Measurements from ENCODE around the gene ANLN. TPM values are rescaled to one million over a fixed set of nuclear protein-coding genes. Genes with fewer than 3 reads are reported as not detected.

Gene ANLN
- total and polyA plus RNA-seq, 3 donors from 2014 or later, result 17.3 to 35.5 (median 17.6) TPM

DNA sequence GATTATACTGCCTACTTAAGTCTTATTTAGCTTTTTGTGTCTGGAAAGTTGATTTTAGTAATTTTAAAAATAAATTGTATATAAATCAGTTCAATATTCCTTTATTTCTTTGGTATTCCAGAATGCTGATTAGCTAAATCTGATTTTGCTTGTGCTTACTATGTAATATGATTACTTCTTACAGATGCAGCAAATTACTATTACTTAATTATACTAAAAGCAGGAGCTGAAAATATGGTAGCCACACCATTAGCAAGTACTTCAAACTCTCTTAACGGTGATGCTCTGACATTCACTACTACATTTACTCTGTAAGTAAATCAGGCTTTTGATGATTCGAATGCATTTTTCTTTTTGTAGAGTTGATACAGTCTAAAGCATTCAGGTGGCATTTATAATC is 34.0 kb downstream of the ANLN start:
- Histone ChIP-seq H3K4me1 (no peaks in the 10 kb centered on the region), H3K4me3 (no peak overlapping the region), H3K9me3 (no peaks in the 10 kb centered on the region), H3K27me3 (no peaks in the 10 kb centered on the region), H3K36me3 (ENCODE audit: low read depth, missing control alignments) (no peaks in the 10 kb centered on the region), H3K27ac (no peak overlapping the region)
- no peak for TF ChIP-seq POLR2A (IDR thresholded peaks at IDR 0.05)
- TF ChIP-seq, protein P1, sequence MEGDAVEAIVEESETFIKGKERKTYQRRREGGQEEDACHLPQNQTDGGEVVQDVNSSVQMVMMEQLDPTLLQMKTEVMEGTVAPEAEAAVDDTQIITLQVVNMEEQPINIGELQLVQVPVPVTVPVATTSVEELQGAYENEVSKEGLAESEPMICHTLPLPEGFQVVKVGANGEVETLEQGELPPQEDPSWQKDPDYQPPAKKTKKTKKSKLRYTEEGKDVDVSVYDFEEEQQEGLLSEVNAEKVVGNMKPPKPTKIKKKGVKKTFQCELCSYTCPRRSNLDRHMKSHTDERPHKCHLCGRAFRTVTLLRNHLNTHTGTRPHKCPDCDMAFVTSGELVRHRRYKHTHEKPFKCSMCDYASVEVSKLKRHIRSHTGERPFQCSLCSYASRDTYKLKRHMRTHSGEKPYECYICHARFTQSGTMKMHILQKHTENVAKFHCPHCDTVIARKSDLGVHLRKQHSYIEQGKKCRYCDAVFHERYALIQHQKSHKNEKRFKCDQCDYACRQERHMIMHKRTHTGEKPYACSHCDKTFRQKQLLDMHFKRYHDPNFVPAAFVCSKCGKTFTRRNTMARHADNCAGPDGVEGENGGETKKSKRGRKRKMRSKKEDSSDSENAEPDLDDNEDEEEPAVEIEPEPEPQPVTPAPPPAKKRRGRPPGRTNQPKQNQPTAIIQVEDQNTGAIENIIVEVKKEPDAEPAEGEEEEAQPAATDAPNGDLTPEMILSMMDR (IDR thresholded peaks at IDR 0.05), result no peak
- intact Hi-C loops (cut with DNase I; ENCODE audit: low total_unique reads), result no loop called here
- DNase-seq, result no peak
- WGBS, 2 donors, result 97 to 100% methylated on average over 2 of the region's 2 CpGs

DNA sequence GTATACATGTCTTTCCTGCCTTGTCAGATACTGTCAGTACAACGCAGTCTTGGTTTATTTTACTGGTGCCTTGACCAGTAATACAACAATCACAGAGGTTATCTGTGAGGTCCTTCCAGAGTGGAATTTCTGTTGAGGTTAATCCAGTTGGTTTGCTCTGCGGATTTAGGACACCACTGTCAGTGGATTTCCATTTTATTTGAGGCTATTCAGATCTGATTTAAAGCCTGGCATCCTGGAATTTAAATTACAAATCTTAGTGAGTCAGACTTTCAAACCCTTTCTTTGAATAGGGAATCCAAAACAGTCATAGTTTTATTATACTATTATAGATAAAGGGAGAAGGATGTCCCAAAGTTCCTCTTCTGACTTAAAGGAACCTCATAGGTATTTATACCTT is 40.5 kb downstream of the ANLN start:
- no peak overlapping the region for H3K4me3 ChIP-seq
- no peak for TF ChIP-seq POLR2A (IDR thresholded peaks at IDR 0.05)
- TF ChIP-seq, protein P1 (IDR thresholded peaks at IDR 0.05), result no peak
- intact Hi-C loops (cut with DNase I; ENCODE audit: low total_unique reads), result no loop called here
- no peaks in the 10 kb centered on the region for H3K27me3 ChIP-seq
- no peaks in the 10 kb centered on the region for H3K36me3 ChIP-seq (ENCODE audit: low read depth, missing control alignments)
- no peak overlapping the region for H3K27ac ChIP-seq
- 83 to 85% methylated on average over 2 of the region's 2 CpGs for WGBS, 2 donors
- no peak for DNase-seq
- H3K9me3 ChIP-seq, result no peaks in the 10 kb centered on the region
- H3K4me1 ChIP-seq, result no peaks in the 10 kb centered on the region

DNA sequence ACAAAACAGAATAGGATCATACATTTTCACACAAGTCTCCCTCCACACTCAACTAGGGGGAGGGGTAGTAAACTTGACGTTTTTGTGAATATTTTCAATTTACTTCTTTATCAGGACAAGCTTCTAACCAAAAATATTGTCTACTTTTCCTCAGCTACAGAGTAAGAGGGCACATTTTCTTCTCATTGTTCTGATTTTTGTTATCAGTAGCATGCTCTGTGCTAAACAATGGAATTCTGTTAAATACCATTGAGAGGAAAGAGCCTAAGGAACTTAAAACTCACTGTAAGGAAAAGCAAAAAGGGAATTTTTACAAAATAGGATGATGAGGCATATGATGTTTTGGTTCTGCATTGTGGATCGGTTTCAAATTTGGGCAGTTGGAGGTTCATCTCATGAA is 41.2 kb downstream of the ANLN start:
- no peak for DNase-seq
- Histone ChIP-seq H3K36me3 (ENCODE audit: low read depth, missing control alignments) (no peaks in the 10 kb centered on the region), H3K9me3 (no peaks in the 10 kb centered on the region), H3K4me1 (no peaks in the 10 kb centered on the region), H3K27me3 (no peaks in the 10 kb centered on the region), H3K4me3 (no peak overlapping the region), H3K27ac (no peak overlapping the region)
- TF ChIP-seq, protein P1 (IDR thresholded peaks at IDR 0.05), result no peak
- no peak for TF ChIP-seq POLR2A (IDR thresholded peaks at IDR 0.05)
- intact Hi-C loops (cut with DNase I; ENCODE audit: low total_unique reads), result no loop called here
- 58 to 72% methylated on average over 2 of the region's 2 CpGs for WGBS, 2 donors

DNA sequence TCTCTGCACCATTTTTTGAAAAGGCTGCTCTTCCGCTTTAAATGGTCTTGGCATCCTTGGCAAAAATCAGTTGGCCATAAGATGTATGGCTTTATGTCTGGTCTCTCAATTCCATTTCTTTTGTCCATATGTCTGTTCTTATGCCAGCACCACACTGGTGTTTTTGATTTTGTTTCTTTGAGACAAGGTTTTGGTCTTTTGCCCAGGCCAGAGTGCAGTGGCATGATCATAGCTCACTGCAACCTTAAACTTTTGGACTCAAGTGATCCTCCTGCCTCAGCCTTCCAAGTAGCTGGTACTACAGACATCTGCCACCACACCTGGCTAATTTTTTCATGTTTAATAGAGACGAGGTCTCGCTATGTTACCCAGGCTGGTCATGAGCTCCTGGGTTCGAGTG is 48.5 kb downstream of the ANLN start:
- no peak overlapping the region for H3K4me3 ChIP-seq
- no peaks in the 10 kb centered on the region for H3K27me3 ChIP-seq
- intact Hi-C loops (cut with DNase I; ENCODE audit: low total_unique reads), result no loop called here
- H3K27ac ChIP-seq, result no peak overlapping the region
- no peaks in the 10 kb centered on the region for H3K4me1 ChIP-seq
- no peaks in the 10 kb centered on the region for H3K36me3 ChIP-seq (ENCODE audit: low read depth, missing control alignments)
- H3K9me3 ChIP-seq, result no peaks in the 10 kb centered on the region
- TF ChIP-seq POLR2A (IDR thresholded peaks at IDR 0.05), result no peak
- TF ChIP-seq, protein P1 (IDR thresholded peaks at IDR 0.05), result no peak
- no peak for DNase-seq
- WGBS, 2 donors, result 93 to 97% methylated on average over 4 of the region's 4 CpGs

DNA sequence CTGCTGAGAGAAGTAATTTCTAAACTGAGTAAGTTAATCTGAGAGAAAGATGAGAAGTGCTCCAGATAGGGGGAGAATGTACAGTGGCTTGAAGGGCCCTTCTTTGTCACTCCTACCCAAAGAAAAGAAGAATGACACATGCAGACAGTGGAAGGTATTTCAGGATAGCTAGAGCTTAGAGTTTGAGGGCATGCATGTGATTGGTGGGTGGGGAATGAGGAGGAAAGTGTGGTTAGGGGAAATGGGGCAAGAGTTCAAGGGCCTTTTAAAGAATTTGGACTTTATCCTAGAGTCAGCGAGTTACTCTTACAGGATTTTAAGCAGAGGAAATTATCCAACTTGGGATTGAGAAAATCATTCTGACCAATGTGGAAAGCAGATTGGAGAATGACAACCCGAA is 50.0 kb downstream of the ANLN start:
- no peak for DNase-seq
- TF ChIP-seq POLR2A (IDR thresholded peaks at IDR 0.05), result no peak
- TF ChIP-seq, protein P1 (IDR thresholded peaks at IDR 0.05), result no peak
- intact Hi-C loops (cut with DNase I; ENCODE audit: low total_unique reads), result no loop called here
- no peaks in the 10 kb centered on the region for H3K36me3 ChIP-seq (ENCODE audit: low read depth, missing control alignments)
- no peak overlapping the region for H3K27ac ChIP-seq
- no peaks in the 10 kb centered on the region for H3K27me3 ChIP-seq
- WGBS, 2 donors, result 89% methylated on average over 2 of the region's 2 CpGs
- H3K9me3 ChIP-seq, result no peaks in the 10 kb centered on the region
- no peak overlapping the region for H3K4me3 ChIP-seq
- H3K4me1 ChIP-seq, result no peaks in the 10 kb centered on the region
